Testis (tissue), 3 donors: ENCODE data around the gene OR51G2. TPM values are rescaled to one million over a fixed set of nuclear protein-coding genes. Genes with fewer than 3 reads are reported as not detected.

Experiments used
- DNase-seq: peaks from one replicate; pipeline ENCODE4 v3.0.0-alpha.2; 2019
- H3K27ac ChIP-seq, 2 donors: fragments of 200-600 bp; sonication (generic); one replicate each; pipeline ENCODE4 v1.5.1; 2019
- H3K27me3 ChIP-seq: fragments of 200-600 bp; sonication (generic); one replicate; pipeline ENCODE4 v1.5.1; 2019
- H3K36me3 ChIP-seq: fragments of 200-600 bp; sonication (generic); one replicate; pipeline ENCODE4 v1.5.1; 2017; ENCODE audit warnings: low read depth; ENCODE audit errors: missing control alignments
- H3K4me1 ChIP-seq: fragments of 200-600 bp; sonication (generic); one replicate; pipeline ENCODE4 v1.5.1; 2019
- H3K4me3 ChIP-seq, 2 donors: fragments of 200-600 bp; sonication (generic); one replicate each; pipeline ENCODE4 v1.5.1; 2017 to 2019
- H3K9me3 ChIP-seq: fragments of 200-600 bp; sonication (generic); one replicate; pipeline ENCODE4 v1.5.1; 2017
- POLR2A ChIP-seq: fragments of 450-650 bp; IDR thresholded peaks from one replicate; pipeline ENCODE4 v1.6.1; 2017; ENCODE audit warnings: antibody characterized with exemption, mild to moderate bottlenecking, moderate library complexity
- WGBS, 2 donors: methylation state at CpG; one replicate each; pipeline ENCODE4 v1.1.5; 2018; 5-methylcytosine and 5-hydroxymethylcytosine counted together
- intact Hi-C: fragments of 100-400 bp; cut with DNase I; formaldehyde crosslinking; loops from one replicate; pipeline ENCODE4 v1.15.1; 2023; ENCODE audit warnings: low total_unique reads
- polyA plus RNA-seq: library from polyadenylated mRNA; stranded (reverse); fragments of 350-450 nt; fragmentation: Illumina TruSeq; extraction: RNeasy Lipid Tissue Mini Kit (QIAGEN cat#74804); gene quantifications from one replicate; pipeline ENCODE4 v1.2.3, GENCODE V29; 2014; ENCODE audit warnings: low read depth, low replicate concordance; ENCODE audit not compliant: insufficient read depth
- total RNA-seq, 2 donors: library from RNA; depleted of rRNA; stranded (reverse); fragments of >200 nt; gene quantifications; one replicate each; pipeline ENCODE4 v1.2.3, GENCODE V29; 2016
- TF ChIP-seq, protein P1 (sequence below), 3 experiments: fragments of 450-650 bp in 2 of 3; fragments of 200-600 bp in 1 of 3; sonication (generic) in 1 of 3; IDR thresholded peaks; one replicate each; pipeline ENCODE4 v1.5.1; 2016 to 2019; ENCODE audit warnings: antibody characterized with exemption in 3 of 3, mild to moderate bottlenecking in 2 of 3, moderate library complexity in 1 of 3

Gene OR51G2
- total and polyA plus RNA-seq, 3 donors from 2014 or later: not detected

DNA sequence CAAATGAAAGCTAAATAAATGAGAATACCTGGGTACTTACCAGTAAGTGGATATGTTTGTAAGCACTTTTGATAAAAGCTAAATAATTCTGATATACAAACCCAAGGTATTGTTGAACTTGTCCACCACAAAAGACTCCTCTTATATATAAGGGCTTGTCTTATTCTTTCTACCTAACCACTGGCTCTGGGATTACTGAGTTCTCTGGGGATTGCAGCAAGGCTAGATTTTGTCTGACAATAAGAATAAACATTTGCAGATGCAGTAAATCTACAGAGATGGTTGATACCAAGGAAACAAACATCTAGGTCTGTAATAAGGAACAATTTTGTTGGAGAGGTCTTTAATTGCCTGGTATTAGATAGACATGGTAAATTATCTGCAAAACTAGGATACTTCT, 28.4 kb upstream of the OR51G2 start, which contains the start of gene OR51A4:
Gene OR51A4 (minus strand): TSS at position 101 of the 400 bp plus-strand sequence. CDS start 505 bp downstream, outside the sequence.
- DNase-seq: no peak
- Histone ChIP-seq H3K36me3 (no peaks in the 10 kb centered on the region), H3K4me3 (no peak within 1 kb of the TSS), H3K4me1 (no peaks in the 10 kb centered on the region), H3K9me3 (no peaks in the 10 kb centered on the region), H3K27ac (no peak within 1 kb of the TSS), H3K27me3 (no peaks in the 10 kb centered on the region)
- intact Hi-C loops: no loop called here
- TF ChIP-seq POLR2A: no peak
- TF ChIP-seq, protein P1, sequence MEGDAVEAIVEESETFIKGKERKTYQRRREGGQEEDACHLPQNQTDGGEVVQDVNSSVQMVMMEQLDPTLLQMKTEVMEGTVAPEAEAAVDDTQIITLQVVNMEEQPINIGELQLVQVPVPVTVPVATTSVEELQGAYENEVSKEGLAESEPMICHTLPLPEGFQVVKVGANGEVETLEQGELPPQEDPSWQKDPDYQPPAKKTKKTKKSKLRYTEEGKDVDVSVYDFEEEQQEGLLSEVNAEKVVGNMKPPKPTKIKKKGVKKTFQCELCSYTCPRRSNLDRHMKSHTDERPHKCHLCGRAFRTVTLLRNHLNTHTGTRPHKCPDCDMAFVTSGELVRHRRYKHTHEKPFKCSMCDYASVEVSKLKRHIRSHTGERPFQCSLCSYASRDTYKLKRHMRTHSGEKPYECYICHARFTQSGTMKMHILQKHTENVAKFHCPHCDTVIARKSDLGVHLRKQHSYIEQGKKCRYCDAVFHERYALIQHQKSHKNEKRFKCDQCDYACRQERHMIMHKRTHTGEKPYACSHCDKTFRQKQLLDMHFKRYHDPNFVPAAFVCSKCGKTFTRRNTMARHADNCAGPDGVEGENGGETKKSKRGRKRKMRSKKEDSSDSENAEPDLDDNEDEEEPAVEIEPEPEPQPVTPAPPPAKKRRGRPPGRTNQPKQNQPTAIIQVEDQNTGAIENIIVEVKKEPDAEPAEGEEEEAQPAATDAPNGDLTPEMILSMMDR (IDR thresholded peaks at IDR 0.05): no peak

- no peaks in the 10 kb centered on the region for H3K9me3 ChIP-seq
- no peak overlapping the region for H3K4me3 ChIP-seq
- TF ChIP-seq, protein P1 (IDR thresholded peaks at IDR 0.05): no peak
- no peak for TF ChIP-seq POLR2A
- no peak overlapping the region for H3K27ac ChIP-seq
- H3K27me3 ChIP-seq: no peaks in the 10 kb centered on the region
- intact Hi-C loops: no loop called here
- no peaks in the 10 kb centered on the region for H3K36me3 ChIP-seq
- no peaks in the 10 kb centered on the region for H3K4me1 ChIP-seq
- DNase-seq: no peak
- 79 to 82% methylated on average over 3 of the region's 3 CpGs for WGBS, 2 donors
These were observed 17.6 kb upstream of the OR51G2 start for GRCh38 chr11:4936745-4937144.

DNA sequence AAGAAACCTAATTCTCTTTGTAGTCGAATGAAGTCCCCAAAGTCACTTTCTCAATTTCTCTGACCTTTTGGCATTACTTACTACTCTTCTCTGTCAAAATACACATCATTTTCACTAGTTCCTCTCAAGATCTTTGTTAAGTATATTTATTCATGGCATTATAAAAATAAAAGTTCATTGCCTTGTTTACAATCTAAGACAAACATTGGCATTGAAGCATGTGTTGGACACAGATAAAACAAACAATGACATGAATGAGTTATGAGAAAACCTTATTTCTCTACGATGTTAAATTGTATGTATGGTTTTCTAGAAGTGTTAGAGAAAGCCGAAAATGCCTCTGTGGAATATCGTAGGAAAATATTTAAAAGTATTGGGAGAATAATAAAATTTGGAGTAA, 13.6 kb upstream of the OR51G2 start:
- TF ChIP-seq, protein P1 (IDR thresholded peaks at IDR 0.05): no peak
- no peak for TF ChIP-seq POLR2A
- no peaks in the 10 kb centered on the region for H3K4me1 ChIP-seq
- H3K36me3 ChIP-seq: no peaks in the 10 kb centered on the region
- 67 to 78% methylated on average over 4 of the region's 4 CpGs for WGBS, 2 donors
- H3K4me3 ChIP-seq: no peak overlapping the region
- no peaks in the 10 kb centered on the region for H3K27me3 ChIP-seq
- intact Hi-C loops: no loop called here
- H3K9me3 ChIP-seq: no peaks in the 10 kb centered on the region
- H3K27ac ChIP-seq: no peak overlapping the region
- DNase-seq: no peak

GRCh38 chr11:4926608-4927007, 7.5 kb upstream of the OR51G2 start:
- no peak for TF ChIP-seq POLR2A
- TF ChIP-seq, protein P1 (IDR thresholded peaks at IDR 0.05): no peak
- no peak overlapping the region for H3K4me3 ChIP-seq
- no peaks in the 10 kb centered on the region for H3K27me3 ChIP-seq
- DNase-seq: no peak
- H3K27ac ChIP-seq: no peak overlapping the region
- intact Hi-C loops: no loop called here
- no peaks in the 10 kb centered on the region for H3K9me3 ChIP-seq
- no peaks in the 10 kb centered on the region for H3K4me1 ChIP-seq
- H3K36me3 ChIP-seq: no peaks in the 10 kb centered on the region

GRCh38 chr11:4924239-4924638, 5.1 kb upstream of the OR51G2 start, which contains the start of gene OR51G1:
Gene OR51G1, minus strand, starts transcription at chr11:4924339. Its CDS starts 0 bp downstream, at chr11:4924339.
- no peak for DNase-seq
- H3K4me1 ChIP-seq: no peaks in the 10 kb centered on the region
- no peaks in the 10 kb centered on the region for H3K27me3 ChIP-seq
- H3K36me3 ChIP-seq: no peaks in the 10 kb centered on the region
- H3K4me3 ChIP-seq: no peak within 1 kb of the TSS
- H3K27ac ChIP-seq: no peak within 1 kb of the TSS
- TF ChIP-seq, protein P1 (IDR thresholded peaks at IDR 0.05): no peak
- TF ChIP-seq POLR2A: no peak
- H3K9me3 ChIP-seq: no peaks in the 10 kb centered on the region
- WGBS, 2 donors: 89 to 97% methylated on average over 1 of the region's 1 CpG
- intact Hi-C loops: no loop called here
